ENCODE data around the gene ALPK1.

ALPK1 gene

DNA sequence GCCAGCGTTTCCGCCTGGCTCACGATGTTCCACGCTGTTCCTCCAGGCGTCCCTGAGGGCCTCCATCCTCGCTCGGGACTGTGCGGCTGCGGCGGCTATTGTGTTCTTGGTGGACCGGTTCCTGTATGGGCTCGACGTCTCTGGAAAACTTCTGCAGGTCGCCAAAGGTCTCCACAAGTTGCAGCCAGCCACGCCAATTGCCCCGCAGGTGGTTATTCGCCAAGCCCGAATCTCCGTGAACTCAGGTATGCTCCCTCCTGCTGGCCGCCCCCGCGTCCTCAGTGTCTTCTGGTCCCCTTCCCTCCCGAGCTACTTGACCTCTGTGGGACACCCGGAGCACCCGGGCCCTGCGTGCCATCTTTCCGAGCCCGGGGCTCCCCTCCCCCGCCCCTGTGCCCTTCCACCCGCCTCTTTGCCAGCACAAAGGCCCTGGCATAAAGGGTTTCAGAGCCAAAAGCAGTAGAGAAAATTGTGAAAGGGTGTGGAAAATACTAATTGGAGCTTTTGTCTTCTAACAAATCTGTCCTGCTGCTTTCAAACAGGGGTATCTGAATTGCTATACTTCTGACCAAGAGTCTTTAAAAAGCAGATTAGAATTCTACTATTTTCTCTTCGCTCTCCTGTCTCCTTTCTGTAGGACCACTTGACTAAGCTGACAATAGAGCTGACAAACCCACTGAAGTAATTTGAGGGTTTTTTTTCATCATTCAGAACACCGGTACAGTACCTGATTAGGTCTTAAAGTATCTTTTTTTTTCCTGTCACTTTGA lies 114.8 kb downstream of the ALPK1 start:
- Histone ChIP-seq H3K27me3 (no peaks in the 10 kb centered on the region), H3K36me3 (peaks cover 26 to 43% (median 31%) of the 10 kb centered on the region in 3 donors), H3K4me1 (no peaks in the 10 kb centered on the region), H3K9me3 (no peaks in the 10 kb centered on the region), H3K4me3 (no peak overlapping the region), H3K27ac (no peak overlapping the region)
- intact Hi-C loops (cut with DNase I; ENCODE audit: low total_unique reads) = no loop called here
- TF ChIP-seq, protein P1, sequence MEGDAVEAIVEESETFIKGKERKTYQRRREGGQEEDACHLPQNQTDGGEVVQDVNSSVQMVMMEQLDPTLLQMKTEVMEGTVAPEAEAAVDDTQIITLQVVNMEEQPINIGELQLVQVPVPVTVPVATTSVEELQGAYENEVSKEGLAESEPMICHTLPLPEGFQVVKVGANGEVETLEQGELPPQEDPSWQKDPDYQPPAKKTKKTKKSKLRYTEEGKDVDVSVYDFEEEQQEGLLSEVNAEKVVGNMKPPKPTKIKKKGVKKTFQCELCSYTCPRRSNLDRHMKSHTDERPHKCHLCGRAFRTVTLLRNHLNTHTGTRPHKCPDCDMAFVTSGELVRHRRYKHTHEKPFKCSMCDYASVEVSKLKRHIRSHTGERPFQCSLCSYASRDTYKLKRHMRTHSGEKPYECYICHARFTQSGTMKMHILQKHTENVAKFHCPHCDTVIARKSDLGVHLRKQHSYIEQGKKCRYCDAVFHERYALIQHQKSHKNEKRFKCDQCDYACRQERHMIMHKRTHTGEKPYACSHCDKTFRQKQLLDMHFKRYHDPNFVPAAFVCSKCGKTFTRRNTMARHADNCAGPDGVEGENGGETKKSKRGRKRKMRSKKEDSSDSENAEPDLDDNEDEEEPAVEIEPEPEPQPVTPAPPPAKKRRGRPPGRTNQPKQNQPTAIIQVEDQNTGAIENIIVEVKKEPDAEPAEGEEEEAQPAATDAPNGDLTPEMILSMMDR (IDR thresholded peaks at IDR 0.05) = no peak
- no peak for DNase-seq

DNA sequence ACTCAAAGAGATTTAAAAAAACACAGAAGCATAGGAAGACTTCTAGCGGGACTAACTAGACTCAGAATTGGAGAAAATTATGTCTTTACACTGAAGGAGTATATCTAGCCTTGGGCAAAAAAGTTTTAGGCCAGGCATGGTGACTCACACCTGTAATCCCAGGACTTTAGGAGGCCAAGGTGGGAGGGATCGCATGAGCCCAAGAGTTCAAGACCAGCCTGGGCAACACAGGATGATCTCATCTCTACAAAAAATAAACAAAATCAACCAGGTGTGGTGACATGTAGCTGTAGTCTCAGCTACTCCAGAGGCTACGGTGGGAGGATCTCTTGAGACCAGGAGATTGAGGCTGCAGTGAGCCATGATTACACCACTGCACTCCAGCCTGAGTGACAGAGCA lies 119.3 kb downstream of the ALPK1 start:
- Histone ChIP-seq H3K27me3 (no peaks in the 10 kb centered on the region), H3K36me3 (peaks cover 26 to 43% (median 31%) of the 10 kb centered on the region in 3 donors), H3K9me3 (no peaks in the 10 kb centered on the region), H3K27ac (no peak overlapping the region), H3K4me1 (no peaks in the 10 kb centered on the region), H3K4me3 (no peak overlapping the region)
- TF ChIP-seq, protein P1 (IDR thresholded peaks at IDR 0.05) = no peak
- DNase-seq = no peak
- intact Hi-C loops (cut with DNase I; ENCODE audit: low total_unique reads) = no loop called here

DNA sequence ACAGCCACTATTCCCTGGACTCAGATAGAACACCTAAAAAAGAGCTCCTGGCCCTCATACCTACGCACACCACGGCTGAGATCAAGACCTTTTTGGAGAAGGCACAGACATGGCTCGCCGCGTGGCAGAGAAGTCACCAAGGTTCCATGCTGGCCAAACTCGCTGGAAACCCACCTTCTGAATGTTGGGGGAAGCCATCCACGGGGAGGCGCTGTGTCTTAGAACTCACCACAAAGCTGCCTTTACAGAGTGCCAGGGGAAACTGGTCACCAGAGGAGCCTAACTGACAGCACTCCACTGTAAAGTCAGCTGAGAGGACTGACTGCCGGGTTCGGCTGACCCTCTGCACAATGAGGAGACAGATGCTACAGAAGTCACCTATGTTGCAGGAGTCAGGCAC lies 120.9 kb downstream of the ALPK1 start:
- TF ChIP-seq, protein P1 (IDR thresholded peaks at IDR 0.05) = no peak
- Histone ChIP-seq H3K9me3 (no peaks in the 10 kb centered on the region), H3K36me3 (peaks cover 19 to 29% (median 26%) of the 10 kb centered on the region in 3 donors), H3K27me3 (no peaks in the 10 kb centered on the region), H3K4me3 (no peak overlapping the region), H3K4me1 (no peaks in the 10 kb centered on the region), H3K27ac (no peak overlapping the region)
- intact Hi-C loops (cut with DNase I; ENCODE audit: low total_unique reads) = no loop called here
- DNase-seq = no peak

DNA sequence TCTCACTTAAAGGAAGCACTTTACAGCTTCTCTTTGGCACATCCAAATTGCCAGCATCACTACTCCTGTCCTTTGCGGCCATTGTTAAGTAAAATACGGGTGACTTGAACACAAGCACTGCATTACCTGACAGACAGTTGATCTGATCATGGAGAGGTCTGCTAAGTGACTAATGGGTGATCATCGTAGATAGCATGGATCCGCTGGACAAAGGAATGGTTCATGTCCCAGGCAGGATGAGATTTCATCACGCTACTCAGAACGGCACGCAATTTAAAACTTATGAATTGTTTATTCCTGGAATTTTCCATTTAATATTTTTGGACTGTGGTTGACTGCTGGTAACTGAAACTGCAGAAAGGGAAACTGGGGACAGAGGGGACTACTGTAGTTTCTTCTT lies 124.7 kb downstream of the ALPK1 start:
- no peaks in the 10 kb centered on the region for H3K27me3 ChIP-seq
- no peak for DNase-seq
- TF ChIP-seq, protein P1 (IDR thresholded peaks at IDR 0.05) = no peak
- intact Hi-C loops (cut with DNase I; ENCODE audit: low total_unique reads) = no loop called here
- no peak overlapping the region for H3K27ac ChIP-seq
- H3K4me3 ChIP-seq = no peak overlapping the region
- no peaks in the 10 kb centered on the region for H3K4me1 ChIP-seq
- H3K9me3 ChIP-seq = no peaks in the 10 kb centered on the region
- H3K36me3 ChIP-seq = peaks cover 18 to 27% (median 18%) of the 10 kb centered on the region in 3 donors

DNA sequence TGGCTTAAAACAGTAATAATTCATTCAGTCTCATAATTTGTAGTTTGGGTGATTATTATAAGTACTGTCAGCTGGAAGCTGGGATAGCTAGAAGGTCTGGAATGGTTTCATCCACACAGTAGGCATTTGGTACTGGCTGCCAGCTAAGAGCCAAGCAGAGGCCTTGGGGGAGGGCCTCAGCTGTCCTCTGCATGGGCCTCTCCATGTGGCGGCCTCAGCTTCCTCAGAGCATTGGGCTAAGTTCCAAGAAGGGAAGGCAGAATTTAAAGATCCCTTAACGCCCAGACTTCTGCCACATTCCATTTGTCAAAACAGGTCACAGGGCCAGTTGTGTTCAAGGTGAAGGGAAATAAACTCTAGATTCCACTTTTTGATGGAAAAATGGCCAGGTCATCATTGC lies 125.5 kb downstream of the ALPK1 start:
- Histone ChIP-seq H3K9me3 (no peaks in the 10 kb centered on the region), H3K4me1 (no peaks in the 10 kb centered on the region), H3K27me3 (no peaks in the 10 kb centered on the region), H3K4me3 (no peak overlapping the region), H3K27ac (no peak overlapping the region), H3K36me3 (peaks cover 21 to 32% (median 24%) of the 10 kb centered on the region in 3 donors)
- TF ChIP-seq, protein P1 (IDR thresholded peaks at IDR 0.05) = no peak
- intact Hi-C loops (cut with DNase I; ENCODE audit: low total_unique reads) = no loop called here
- no peak for DNase-seq

All from tibial artery (tissue), 4 donors.